Measurements from ENCODE around the gene AKAP11. TPM values are rescaled to one million over a fixed set of nuclear protein-coding genes. Genes with fewer than 3 reads are reported as not detected.
A peak's percentile ranks its signal among the peaks of the same experiment; 100 is the strongest.

Gene AKAP11
- total and polyA plus RNA-seq, 2 of the 4 experiments (the other 2 are of a cell fraction) = 8.0 to 19.7 TPM

DNA sequence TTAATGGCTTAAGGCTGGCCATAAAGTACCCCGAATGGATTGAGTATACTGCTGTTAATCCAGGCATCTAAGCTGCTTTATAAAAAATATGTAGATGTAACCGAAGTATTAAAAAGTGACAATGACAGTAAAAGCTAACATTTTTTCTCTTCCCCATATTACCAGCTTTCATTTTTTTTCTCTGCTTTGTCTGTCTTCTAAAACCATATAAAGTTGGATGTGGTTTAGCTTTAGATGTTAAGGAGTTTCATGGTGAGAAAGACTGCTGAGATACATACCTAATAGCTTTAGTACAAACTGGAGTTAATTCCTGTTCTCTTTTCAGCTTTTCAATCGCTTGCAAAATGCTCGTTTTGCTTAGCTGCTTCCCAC is 838 bp downstream of the AKAP11 start:
- H4K5ac ChIP-seq (ENCODE audit: low read depth, low read length) = no peak overlapping the region
- dilution Hi-C loops (cut with HindIII; ENCODE audit: low sequenced_read_pairs, unreplicated experiment) (no loop called here), intact Hi-C loops (cut with micrococcal nuclease) (no loop called here), in situ Hi-C loops (cut with MboI; ENCODE audit: low sequenced_read_pairs) (no loop called here)
- WGBS, 2 experiments (ENCODE audit: extremely low coverage in 2 of 2, insufficient read length in 1 of 2) = no CpG with 5 or more reads among the region's 4 CpGs
- H3K4ac ChIP-seq (ENCODE audit: low read depth, low read length) = peak overlapping the region; percentile 33; the same call in 1 of the 2 replicates
- peaks cover 17 to 56% of the 10 kb centered on the region in 2 experiments for H3K79me1 ChIP-seq (ENCODE audit: low read depth in 1 of 2, low read length in 2 of 2)
- H2AFZ ChIP-seq (replicated peaks; ENCODE audit: low read length, poor library complexity) = peak overlapping the region; percentile 97
- POLR2A ChIA-PET (ENCODE audit: unreplicated experiment) = no interaction called here
- no peak overlapping the region for H2BK120ac ChIP-seq (ENCODE audit: low read depth, low read length)
- H3K27me3 ChIP-seq (ENCODE audit: control insufficient read depth, insufficient read depth, low read length) = no peaks in the 10 kb centered on the region
- H4K91ac ChIP-seq (ENCODE audit: insufficient read depth, low read depth, low read length) = 0 out of 2 replicates have a peak overlapping the region, but pooled peaks have one; percentile 54
- no peak overlapping the region for H2AK5ac ChIP-seq (ENCODE audit: low read depth, low read length)
- CTCF ChIA-PET = no interaction called here
- peak overlapping the region; percentile 73 for H2BK5ac ChIP-seq (ENCODE audit: low read depth, low read length, poor library complexity, severe bottlenecking)
- H2BK20ac ChIP-seq (ENCODE audit: low read depth, low read length) = no peak overlapping the region
- TF ChIP-seq, protein P1, sequence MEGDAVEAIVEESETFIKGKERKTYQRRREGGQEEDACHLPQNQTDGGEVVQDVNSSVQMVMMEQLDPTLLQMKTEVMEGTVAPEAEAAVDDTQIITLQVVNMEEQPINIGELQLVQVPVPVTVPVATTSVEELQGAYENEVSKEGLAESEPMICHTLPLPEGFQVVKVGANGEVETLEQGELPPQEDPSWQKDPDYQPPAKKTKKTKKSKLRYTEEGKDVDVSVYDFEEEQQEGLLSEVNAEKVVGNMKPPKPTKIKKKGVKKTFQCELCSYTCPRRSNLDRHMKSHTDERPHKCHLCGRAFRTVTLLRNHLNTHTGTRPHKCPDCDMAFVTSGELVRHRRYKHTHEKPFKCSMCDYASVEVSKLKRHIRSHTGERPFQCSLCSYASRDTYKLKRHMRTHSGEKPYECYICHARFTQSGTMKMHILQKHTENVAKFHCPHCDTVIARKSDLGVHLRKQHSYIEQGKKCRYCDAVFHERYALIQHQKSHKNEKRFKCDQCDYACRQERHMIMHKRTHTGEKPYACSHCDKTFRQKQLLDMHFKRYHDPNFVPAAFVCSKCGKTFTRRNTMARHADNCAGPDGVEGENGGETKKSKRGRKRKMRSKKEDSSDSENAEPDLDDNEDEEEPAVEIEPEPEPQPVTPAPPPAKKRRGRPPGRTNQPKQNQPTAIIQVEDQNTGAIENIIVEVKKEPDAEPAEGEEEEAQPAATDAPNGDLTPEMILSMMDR (conservative IDR thresholded peaks at IDR 0.05; ENCODE audit: low read depth, low read length) = no peak
- H4K8ac ChIP-seq (ENCODE audit: low read depth in 2 of 2, low read length in 2 of 2) = peak overlapping the region; percentile 3 to 76; a peak in 2 of 4 replicates
- peak overlapping the region; percentile 83 for H3K23ac ChIP-seq (ENCODE audit: low read depth, low read length)
- H3K9me3 ChIP-seq (ENCODE audit: control insufficient read depth, insufficient read depth, low read length) = no peaks in the 10 kb centered on the region
- H3K56ac ChIP-seq (ENCODE audit: extremely low read depth, insufficient read depth, low read length) = peak overlapping the region; percentile 40
- ATAC-seq (ENCODE audit: low read depth) = no peak
- no peak for DNase-seq
- H3K14ac ChIP-seq (replicated peaks; ENCODE audit: low read depth, low read length) = peak overlapping the region; percentile 14
- H3K9ac ChIP-seq (ENCODE audit: low read depth, low read length) = peak overlapping the region; percentile 77
- peak overlapping the region; percentile 74 for H3K27ac ChIP-seq (ENCODE audit: insufficient read depth, low read length)
- peaks cover 2% of the 10 kb centered on the region; the same call in 1 of the 2 replicates for H3K4me1 ChIP-seq (ENCODE audit: control insufficient read depth, insufficient read depth, low read length)
- no peaks in the 10 kb centered on the region for H4K20me1 ChIP-seq (ENCODE audit: insufficient read depth, low read length)
- no peak overlapping the region for H2BK15ac ChIP-seq (ENCODE audit: low read depth, low read length)
- BruUV-seq (replicated peaks) = no TSS peak
- H3K4me2 ChIP-seq (ENCODE audit: low read depth, low read length) = peak overlapping the region; percentile 97
- no peak overlapping the region for H2AK9ac ChIP-seq (replicated peaks; ENCODE audit: low read depth, low read length, poor library complexity)
- peak overlapping the region; percentile 73 for H3K4me3 ChIP-seq (ENCODE audit: insufficient read depth, low read depth, low read length)
- H3K18ac ChIP-seq (ENCODE audit: low read depth, low read length) = no peak overlapping the region
- H3K36me3 ChIP-seq (ENCODE audit: control insufficient read depth, insufficient read depth, low read length) = no peaks in the 10 kb centered on the region
- H3K9me1 ChIP-seq (ENCODE audit: insufficient read depth, low read length) = peaks cover 6% of the 10 kb centered on the region

All from IMR-90 (cell line).